Stimulated activated CD4-positive, alpha-beta T cell treated with anti-CD3 and anti-CD28 coated beads, Interleukin-1b, Interleukin-23, amount 100 ng/mL, for 4 hours (primary cell): ENCODE data around the gene SPDYE4.
"Not testable (repeated sequence)": the region's sequence is repeated elsewhere in the genome, so short reads cannot be mapped to it uniquely, and the experiment has no call there.

ENCODE experiments used
- DNase-seq, 2 donors: peaks; one replicate each; pipeline ENCODE4 v3.0.0-alpha.2; 2020; ENCODE audit warnings: low read depth in 2 of 2

The SPDYE4 gene, protein sequence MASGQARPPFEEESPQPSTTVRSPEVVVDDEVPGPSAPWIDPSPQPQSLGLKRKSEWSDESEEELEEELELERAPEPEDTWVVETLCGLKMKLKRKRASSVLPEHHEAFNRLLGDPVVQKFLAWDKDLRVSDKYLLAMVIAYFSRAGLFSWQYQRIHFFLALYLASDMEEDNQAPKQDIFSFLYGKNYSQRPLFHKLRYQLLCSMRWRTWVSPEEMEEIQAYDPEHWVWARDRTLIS

DNA sequence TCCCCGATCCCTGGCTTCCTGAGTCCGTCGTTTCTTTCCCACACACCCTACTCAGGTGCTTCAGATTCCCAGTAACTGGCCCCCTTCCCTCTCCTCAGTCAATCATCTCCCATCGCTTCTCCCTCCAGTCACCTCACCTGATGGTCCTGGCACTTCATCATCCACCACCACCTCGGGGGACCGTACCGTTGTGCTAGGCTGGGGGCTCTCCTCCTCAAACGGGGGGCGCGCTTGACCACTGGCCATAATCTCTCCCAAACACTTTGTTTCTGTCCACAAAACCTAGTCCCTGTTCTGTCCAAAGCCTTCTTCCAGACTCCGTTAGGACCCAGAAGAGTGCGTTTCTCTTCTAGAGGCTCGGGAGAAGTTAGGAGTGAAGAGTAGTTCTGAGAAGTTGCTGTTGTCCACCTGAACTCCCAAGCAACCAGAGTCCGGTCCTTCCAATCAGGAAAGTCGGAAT lies at the start of gene SPDYE4:
Gene SPDYE4 (minus strand): TSS at position 410 of the 460 bp plus-strand sequence. CDS start 164 bp downstream, at position 246.
- no peak for DNase-seq

DNA sequence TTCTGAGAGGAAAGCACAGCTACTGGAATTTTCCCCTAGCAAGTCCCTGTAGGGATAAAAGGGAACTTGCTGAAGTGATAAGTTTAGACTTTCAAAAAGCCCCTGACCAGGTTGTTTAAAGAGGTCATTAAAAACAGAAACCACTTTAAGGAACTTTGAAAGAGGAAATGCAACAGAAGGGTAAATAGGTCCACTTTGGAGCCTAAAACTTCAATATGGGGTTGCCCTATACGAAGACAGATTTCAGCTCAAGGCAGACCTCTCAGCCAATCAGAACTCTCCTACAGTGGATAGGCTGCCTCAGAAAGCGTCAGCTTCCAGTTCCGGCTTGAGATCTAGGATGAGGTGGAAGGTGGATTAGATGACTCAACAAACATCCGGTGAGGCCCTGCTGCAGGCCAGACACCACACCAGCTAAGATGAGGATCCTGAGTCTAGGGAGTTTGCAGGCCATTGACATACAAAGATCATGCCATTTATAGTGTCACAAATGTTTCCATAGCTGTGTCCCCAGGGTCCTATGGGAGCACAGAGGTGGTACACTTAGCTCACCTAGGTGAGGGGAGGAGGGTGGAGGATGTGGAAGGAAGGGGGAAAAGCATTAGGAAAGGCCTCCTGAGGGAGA lies 48.7 kb upstream of the SPDYE4 start:
- no peak for DNase-seq

DNA sequence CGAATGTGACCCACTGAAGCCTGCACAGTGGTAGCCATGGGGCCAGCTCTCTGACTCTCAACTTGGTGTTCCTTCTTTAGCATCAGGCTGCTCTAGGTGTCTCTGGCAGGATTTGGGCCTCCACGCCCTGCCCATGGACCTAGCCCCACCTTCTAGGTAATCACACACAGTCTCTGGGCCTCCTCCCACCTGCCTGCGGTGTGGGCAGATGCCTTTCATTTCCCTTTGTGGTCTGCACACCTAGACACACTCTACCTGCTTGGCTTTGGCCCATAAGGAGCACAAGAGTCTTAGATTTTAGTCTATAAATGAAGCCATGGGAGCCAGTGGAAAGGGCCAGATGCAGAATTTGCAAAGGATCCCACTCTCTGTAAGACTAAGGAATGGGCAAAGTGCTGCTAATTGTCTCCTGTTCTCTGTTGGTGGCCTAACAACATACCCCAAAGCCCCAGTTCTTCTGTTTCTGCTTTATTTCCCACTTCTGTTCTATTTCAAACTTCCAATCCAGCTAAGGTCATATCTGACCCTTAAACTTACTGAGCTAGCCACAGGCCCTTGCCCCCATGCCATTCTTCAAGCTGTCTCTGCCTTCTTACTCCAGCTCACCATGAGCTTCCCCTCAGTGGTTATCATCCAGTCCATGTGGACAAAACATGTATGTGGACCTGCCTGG lies 48.0 kb upstream of the SPDYE4 start:
- no peak for DNase-seq

DNA sequence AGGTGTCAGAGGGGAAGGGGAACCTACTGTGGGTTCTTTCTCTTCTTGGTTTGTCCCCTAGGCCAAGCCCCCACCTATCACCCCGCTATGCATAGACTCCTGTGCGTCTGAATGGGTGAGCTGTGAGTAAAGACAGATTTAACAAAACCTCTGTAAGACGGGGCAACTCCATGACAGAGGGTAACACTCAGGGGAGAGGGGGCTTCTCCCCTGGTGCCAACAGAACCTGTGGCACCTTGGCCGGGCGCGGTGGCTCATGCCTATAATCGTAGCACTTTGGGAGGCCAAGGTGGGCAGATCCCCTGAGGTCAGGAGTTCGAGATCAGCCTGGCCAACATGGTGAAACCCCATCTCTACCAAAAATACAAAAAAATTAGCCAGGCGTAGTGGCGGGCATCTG lies 47.0 kb upstream of the SPDYE4 start:
- DNase-seq, result not testable (repeated sequence)

DNA sequence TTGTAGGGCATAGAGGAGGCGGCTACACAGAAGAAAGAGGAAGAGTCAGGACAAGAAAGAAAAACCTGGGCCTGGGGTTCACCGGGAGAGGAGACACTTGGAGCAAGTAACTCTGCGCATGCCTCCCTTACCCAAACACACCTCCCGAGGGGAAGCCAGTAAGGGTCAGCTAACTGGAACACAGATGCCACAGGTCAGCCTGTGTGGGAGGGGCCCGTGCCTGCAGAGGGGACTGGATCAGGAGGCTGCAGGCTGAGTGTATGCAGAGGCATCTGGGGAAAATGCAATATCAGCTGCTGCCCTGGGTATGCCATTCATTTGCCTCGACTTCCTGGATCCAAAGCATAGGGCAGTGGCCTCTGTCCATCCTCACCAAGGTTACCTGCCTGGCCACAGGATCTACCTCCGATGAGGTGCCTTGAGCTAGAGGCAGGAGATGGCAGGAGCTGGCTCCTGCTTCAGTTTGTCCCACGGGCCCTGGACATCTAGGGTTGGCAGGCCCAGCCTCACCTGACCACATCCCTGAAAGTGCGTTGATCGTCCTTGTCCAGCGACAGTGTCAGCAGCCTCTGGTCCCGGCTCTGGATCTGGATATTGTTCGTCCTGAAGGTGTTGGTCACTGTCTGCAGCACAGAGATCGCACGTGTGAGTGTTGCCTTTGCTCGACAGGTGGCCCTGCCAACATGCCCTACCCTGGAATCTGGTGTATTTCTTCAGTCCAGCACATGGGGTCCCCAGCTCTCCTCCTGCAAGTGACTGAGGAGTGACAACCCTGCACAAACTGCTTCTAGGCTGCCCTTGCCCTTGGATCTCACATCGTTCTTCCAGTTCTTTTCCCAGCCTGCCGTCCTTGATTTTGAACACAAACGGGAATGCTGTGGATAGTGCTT lies 45.4 kb upstream of the SPDYE4 start:
- no peak for DNase-seq

DNA sequence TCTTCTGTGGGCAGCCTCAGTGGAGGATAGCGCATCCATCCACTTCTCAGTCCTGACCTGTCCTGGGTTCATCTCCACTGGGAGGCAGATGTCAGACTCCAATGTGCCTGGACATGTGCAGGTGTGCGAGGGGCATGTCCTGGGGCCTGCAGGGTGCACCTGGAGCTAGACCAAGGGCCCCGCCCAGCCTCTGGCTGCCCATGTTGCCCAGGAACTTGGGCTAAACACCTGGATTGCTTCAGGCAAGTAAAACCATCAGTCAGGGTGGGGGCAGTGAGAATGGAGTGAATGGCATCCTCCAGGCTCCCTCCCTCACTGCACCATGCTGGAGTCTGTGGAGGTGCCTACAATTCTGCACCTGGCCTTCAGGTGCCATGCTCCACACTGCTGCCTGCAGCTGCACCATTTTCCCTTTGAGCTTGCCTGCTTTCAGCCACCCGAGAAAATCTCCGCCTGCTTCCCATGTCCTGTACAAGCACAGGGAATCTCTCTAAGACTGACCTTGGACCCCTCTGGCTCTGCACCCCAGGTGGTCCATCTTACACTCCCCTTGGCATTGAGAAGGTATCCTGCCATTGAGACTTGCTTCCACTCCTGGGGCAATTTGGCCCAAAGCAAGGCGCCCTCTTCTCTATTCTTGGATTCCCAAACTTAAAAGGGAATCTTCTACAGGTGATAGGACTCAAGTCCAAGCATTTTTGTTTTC lies 42.9 kb upstream of the SPDYE4 start:
- DNase-seq, result no peak

DNA sequence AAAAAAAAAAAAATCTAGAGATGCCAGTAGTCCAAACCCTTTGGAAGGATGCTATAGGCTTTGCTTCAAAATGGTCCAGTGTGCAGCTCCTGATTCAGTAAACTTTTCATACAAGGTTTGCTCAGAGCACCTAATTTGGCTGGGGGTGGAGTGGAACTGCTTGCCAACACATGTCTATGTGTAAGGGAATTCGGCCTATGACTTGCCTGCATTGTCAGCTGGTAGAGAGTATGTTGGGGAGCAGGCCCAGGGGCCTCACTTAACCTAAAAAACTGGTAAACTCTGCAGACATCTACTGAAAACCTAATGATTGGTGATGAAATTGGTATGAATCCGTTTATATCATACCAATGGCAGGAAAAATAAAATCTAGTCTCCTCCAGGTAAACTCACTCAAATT lies 42.3 kb upstream of the SPDYE4 start:
- no peak for DNase-seq

DNA sequence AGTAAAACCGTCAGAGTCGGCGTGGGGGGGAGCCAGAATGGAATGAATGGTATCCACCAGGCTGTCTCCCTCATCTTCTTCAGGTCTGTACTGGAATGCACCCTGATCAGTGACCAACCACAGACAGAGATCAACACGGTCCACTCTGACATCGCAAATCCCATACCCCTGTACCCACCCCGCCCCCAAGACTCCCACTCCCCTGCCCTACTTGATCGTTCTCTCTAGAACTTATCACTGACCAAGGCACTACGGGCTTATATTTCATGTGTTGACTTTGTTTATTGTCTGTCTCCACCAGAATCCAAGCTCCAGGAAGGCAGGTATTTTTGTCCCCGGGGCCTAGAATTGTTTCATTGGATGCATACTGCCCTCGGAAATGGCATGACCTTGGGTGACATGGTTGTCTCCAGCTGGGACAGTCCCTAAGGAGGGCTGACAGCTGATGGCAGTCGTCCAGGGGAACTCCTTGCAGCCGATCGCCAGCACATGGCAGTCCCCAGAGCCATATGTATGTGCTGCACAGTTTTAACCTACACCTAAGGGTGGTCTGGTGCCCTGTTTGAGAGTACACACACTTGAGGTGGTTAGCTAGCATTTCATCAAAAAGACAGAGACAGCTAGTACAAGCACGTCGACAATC lies 41.3 kb upstream of the SPDYE4 start:
- DNase-seq, result no peak

DNA sequence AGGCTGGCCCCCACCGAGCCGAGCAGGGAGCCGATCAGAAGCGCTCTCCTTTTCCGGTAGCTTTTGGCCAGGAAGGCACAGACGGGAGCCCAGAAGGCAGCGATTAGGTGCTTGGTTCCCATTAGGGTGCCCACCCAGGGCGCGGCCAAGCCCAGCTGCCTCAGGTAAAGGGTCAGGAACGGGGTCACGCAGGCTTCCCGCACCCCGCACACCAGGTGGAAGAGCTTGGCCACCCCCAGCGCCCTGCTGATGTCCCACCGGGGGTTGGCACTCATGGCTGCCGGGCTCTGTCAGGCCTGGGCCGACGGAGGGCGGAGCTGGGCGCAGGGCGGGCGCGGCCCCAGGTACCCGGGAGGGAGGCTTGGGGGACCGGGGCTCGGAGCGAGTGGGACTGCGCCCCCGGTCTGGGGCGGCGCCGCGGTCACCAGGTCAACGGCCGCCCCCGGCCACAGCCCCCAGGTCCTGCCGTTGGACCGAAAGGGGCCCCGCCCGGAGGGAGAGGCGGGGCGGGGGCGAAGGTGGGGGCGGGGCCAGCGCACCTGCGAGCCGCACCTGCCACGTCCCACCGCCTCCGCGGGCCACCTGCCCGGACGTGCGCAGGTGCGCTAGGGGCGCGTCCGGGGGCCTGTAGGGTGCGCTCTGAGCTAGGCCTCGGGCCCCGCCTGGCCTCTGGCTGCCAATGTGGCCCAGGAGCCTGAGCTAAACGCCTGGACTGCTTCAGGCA lies 40.7 kb upstream of the SPDYE4 start, which contains the start of gene MFSD6L:
Gene MFSD6L (minus strand): TSS at position 520 of the 724 bp plus-strand sequence. CDS start 245 bp downstream, at position 275.
- no peak for DNase-seq

DNA sequence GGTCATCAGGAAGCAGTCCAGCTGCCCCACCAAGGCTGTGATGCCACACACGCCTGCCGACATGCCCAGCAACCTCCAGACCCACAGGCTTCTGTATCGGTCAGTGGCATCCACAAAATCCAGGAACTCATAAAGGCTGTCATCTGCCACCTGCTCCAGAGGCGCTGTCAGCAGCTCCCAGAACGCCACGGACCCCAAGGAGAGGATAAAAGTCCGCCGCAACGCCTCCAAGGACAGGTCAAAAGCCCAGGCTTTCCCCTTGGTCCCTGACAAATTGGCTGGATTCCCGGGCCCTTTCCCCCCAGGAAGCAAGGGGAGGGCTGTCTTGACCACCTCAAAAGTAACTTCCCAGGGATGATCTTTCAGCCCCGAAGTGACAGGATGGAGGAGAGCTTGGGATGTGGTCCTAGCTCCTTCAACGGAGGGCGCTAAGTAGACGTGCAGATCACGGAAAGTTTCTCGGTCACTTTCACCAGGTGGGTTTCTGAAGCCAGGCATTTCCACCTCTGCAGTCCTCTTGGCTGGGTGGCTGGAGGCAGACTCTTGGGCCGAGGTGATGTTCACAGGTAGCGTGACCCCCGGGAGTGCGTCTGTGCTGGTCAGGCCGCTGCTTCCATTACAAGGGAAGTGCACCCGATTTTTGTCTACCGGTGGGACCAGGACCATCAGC lies 40.0 kb upstream of the SPDYE4 start:
- no peak for DNase-seq

DNA sequence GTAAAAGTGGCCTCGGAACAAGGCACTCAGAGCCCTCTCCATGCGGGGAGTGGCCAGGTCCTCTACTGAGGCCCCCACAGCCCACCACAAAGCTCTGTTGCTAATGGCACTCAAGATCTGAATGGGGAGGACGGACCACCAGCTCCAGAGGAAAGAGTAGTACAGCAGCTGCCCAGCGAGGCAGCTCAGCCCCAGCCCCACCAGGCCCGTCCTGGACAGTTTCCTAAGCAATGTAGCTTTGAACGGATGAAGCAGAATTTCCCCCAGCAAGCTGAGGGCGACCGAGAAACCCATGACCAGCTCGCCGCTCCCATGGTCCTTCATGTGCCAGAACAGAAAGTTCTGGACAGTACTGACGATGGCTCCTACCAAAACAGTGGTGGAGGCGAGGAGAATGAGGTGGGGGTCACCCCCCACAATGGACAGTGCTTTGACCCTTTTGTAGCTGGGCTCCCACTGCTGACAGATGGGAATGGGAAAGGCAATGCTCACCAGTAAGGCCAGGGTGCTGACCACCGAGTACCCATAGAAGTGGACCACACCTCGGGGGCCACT lies 39.4 kb upstream of the SPDYE4 start:
- DNase-seq, result no peak

DNA sequence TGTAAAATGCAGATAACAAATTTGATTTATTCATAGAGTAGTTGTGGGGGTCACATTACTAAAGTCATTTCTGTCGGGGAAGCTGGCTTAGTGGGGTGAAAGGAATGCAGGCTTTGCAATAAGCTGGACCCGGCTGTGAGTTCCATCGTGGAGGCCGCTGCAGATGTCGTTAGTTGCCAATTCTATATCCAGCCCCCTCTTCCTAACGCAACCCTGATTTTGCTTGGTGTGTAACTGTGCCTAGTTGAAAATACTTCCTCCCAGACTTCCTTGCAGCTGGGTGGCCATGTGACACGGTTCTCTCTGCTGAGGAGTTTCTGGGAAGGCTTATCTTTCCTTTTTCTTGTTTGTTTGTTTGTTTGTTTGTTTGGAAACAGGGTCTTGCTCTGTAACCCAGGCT lies 36.3 kb upstream of the SPDYE4 start:
- DNase-seq, result no peak

DNA sequence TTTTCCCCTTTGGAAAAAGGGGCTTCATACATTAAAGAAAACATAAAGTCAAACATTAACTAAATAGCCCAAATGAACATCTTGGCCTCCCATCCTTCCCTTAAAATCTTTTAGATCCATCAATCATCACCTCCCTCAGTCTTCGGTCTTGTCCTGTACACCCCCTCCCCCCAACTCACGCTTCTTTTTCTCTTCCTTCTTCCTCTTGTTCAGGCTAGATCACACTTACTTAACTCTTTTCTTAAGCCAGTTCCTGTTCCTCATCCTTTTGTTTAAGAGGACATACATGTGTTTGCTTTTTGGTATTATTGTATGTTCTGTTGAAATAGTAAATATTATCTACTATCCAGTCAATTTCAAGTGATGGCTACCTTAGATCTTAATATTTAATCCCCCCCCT lies 35.3 kb upstream of the SPDYE4 start:
- no peak for DNase-seq

DNA sequence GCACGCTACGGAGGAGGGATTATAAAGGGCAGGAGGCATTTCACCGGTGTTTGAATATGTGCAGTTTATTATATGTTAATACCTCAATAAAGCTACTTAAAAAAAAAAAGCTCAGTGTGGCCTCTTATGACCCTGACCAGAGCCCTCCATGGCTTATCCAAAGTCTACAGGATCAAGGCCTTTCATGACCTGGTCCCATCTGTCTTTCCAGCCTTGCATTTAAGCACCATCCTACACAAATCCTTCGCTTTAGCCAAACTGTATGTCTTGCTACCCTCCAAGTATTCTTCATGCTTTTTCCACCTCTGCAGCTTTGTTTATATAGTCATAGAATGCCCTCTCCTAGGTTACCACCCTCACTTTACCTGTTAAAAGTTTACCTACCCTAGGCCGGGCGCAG lies 34.3 kb upstream of the SPDYE4 start:
- no peak for DNase-seq

DNA sequence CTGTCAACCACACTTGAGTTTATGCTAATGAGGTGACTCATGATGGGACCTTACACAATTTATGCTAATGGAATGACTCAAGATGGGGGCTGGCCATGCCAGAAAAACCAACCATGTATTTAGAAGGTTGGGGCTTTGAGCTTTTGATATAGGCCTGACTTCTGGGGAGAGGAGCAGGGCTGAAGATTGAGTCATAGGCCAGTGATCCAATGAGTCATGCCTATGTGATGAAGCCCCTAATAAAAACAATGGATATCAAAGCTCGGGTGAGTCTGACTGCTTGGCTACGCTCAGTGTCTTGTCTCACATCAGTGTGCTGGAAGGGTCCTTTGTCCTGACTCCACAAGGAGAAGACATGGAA lies 33.5 kb upstream of the SPDYE4 start:
- no peak for DNase-seq

DNA sequence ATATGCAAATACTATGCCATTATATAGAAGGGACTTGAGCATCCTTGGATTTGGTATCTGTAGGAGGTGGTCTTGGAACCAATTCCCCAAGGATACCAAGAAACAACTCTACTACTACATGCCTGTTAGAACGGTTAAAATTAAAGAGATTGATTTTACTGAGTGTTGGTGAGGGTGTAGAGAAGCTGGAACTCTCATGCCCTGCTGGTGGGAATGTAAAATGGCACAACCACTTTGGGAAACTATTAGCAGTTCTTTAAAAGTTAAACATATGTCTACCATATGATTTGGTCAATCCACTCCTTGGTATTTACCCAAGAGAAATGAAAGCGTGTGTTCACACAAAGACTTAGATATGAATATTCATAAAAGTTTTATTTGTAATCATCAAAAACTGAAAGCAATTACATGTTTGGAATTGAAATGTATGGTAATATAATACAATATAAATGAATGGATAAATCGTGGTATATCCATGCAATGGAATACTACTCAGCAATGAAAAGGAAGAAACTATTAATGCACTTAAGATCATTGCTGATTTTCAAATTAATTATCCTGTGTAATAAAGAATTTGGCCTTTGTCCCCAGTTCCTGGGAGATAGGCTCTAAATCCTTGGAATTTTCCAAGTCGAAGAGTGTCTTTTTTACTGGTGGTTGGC lies 33.0 kb upstream of the SPDYE4 start:
- no peak for DNase-seq

DNA sequence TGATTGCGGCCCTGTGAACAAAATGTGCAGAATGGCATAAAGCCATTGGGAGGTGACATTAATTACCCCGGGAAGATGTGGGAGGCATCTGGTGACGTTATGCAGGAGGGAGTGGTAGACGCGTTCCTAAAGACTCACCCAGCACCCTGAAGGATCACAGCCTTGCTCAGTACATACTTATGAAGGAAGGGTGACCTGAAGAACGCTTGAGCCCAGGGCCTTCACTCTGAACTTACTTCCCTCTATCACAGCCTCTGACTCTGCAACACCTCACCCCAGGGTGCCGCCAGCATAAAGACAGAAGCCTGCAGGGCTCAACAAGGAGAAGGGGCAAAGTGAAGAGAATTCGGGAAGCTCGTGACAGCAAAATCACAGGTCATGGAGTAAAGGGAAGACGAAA lies 31.4 kb upstream of the SPDYE4 start:
- DNase-seq, result no peak

DNA sequence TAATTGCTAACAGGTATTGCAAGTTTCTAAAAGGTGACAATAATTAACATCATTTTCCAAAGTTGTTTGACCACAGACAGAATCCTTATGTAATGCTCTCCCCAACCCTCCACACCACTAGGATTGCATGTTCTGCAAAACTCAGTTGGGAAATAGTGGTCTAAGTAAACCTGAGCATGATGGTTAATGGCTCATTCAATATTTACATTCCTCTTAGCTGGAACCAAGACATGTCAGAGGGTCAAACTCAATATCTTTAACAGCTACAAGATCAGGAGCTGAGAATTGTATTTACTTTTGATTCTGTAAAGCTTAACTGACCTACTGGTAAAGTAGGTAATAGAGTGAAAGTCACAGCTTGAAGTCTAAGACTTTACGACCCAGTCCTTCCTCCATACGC lies 30.7 kb upstream of the SPDYE4 start:
- DNase-seq, result no peak
